Naive thymus-derived CD4-positive, alpha-beta T cell (primary cell): ENCODE data around the gene TSPAN18. TPM values are rescaled to one million over a fixed set of nuclear protein-coding genes. Genes with fewer than 3 reads are reported as not detected.

Experiments
- ATAC-seq: fragments of 150-1000 bp; cut with Tn5 transposase; 2 replicates; pipeline ENCODE4 v1.10.0; 2021; ENCODE audit warnings: mild to moderate bottlenecking, moderate library complexity
- CTCF ChIA-PET: fragments of 350-600 bp; sonication (Branson Sonifier 250); formaldehyde crosslinking; loops from one replicate; lab custom pipeline; 2021; ENCODE audit warnings: antibody characterized with exemption; lab: Charles Lee
- POLR2A ChIA-PET: fragments of 350-600 bp; sonication (Branson Sonifier 250); formaldehyde crosslinking; loops from one replicate; lab custom pipeline; 2021; ENCODE audit warnings: antibody characterized with exemption, inconsistent platforms; lab: Charles Lee
- DNase-seq, 9 donors: peaks; one replicate each; pipeline versions ENCODE4 v3.0.0 to v3.0.0-alpha.2; 2020 to 2022; ENCODE audit warnings: mixed read lengths in 1 of 9
- H3K27ac ChIP-seq: one replicate; pipeline ENCODE4 v1.7.0; 2013; ENCODE audit warnings: mild to moderate bottlenecking, low read depth, low read length, moderate library complexity
- H3K27me3 ChIP-seq, 2 donors: one replicate each; pipeline ENCODE4 v1.7.0; 2013; ENCODE audit warnings: low read length in 2 of 2, mild to moderate bottlenecking in 2 of 2, moderate library complexity in 2 of 2; ENCODE audit not compliant: control insufficient read depth in 2 of 2, insufficient read depth in 2 of 2
- H3K36me3 ChIP-seq, 3 experiments: 1 replicate in 2 of 3; 2 replicates in 1 of 3; pipeline ENCODE4 v1.7.0; 2013; ENCODE audit warnings: low read length in 3 of 3, mild to moderate bottlenecking in 3 of 3, moderate library complexity in 1 of 3; ENCODE audit not compliant: insufficient read depth in 3 of 3, control insufficient read depth in 2 of 3
- H3K4me1 ChIP-seq, 2 donors: one replicate each; pipeline ENCODE4 v1.7.0; 2013; ENCODE audit warnings: low read length in 2 of 2, mild to moderate bottlenecking in 2 of 2, moderate library complexity in 1 of 2; ENCODE audit not compliant: control insufficient read depth in 2 of 2, insufficient read depth in 2 of 2
- H3K4me3 ChIP-seq: 2 replicates; pipeline ENCODE4 v1.7.0; 2013; ENCODE audit warnings: mild to moderate bottlenecking, low read length
- H3K9me3 ChIP-seq, 3 experiments: 1 replicate in 2 of 3; 2 replicates in 1 of 3; pipeline ENCODE4 v1.7.0; 2013; ENCODE audit warnings: low read length in 3 of 3; ENCODE audit not compliant: control insufficient read depth in 2 of 3
- H3K27ac Mint-ChIP-seq, 9 donors: one replicate each; pipeline ENCODE4 v1.8.0; 2020 to 2022; ENCODE audit warnings: mixed read lengths in 9 of 9, mild to moderate bottlenecking in 8 of 9, moderate library complexity in 5 of 9, inconsistent platforms in 2 of 9
- H3K27me3 Mint-ChIP-seq, 5 donors: one replicate each; pipeline ENCODE4 v1.8.0; 2021 to 2022; ENCODE audit warnings: mixed read lengths in 5 of 5, mild to moderate bottlenecking in 1 of 5
- H3K36me3 Mint-ChIP-seq, 5 donors: one replicate each; pipeline ENCODE4 v1.8.0; 2020 to 2022; ENCODE audit warnings: mixed read lengths in 5 of 5, mild to moderate bottlenecking in 3 of 5, inconsistent platforms in 1 of 5
- H3K4me1 Mint-ChIP-seq, 7 donors: one replicate each; pipeline ENCODE4 v1.8.0; 2020 to 2022; ENCODE audit warnings: mixed read lengths in 7 of 7, mild to moderate bottlenecking in 3 of 7, inconsistent platforms in 1 of 7
- H3K4me3 Mint-ChIP-seq, 10 donors: one replicate each; pipeline ENCODE4 v1.8.0; 2020 to 2022; ENCODE audit warnings: mild to moderate bottlenecking in 10 of 10, mixed read lengths in 10 of 10, moderate library complexity in 6 of 10, inconsistent platforms in 2 of 10
- H3K9me3 Mint-ChIP-seq, 11 donors: one replicate each; pipeline ENCODE4 v1.8.0; 2020 to 2022; ENCODE audit warnings: mixed read lengths in 11 of 11, mild to moderate bottlenecking in 4 of 11, inconsistent platforms in 1 of 11, moderate library complexity in 1 of 11
- intact Hi-C, 2 donors: fragments of 100-400 bp; cut with micrococcal nuclease; formaldehyde crosslinking; loops; one replicate each; pipeline ENCODE4 v1.15.1; 2023
- polyA plus RNA-seq, 2 donors: library from polyadenylated mRNA; unstranded; fragments of 300-500 nt; fragmentation: Illumina TruSeq; gene quantifications; one replicate each; pipeline ENCODE4 v1.2.3, GENCODE V29; 2021
- total RNA-seq, 6 experiments: library from RNA in 5 of 6; stranded (reverse) in 5 of 6; gene quantifications; 1 replicate in 5 of 6; 2 replicates in 1 of 6; pipeline ENCODE4 v1.2.3 and lab custom pipeline; 2021 to 2026

TSPAN18 gene
- total and polyA plus RNA-seq, 7 experiments from 2014 or later, result 8.8 to 57.0 (median 21.7) TPM

GRCh38 chr11:44926036-44926435 is 199.3 kb downstream of the TSPAN18 start:
- no peaks in the 10 kb centered on the region for H3K27me3 Mint-ChIP-seq

GRCh38 chr11:44927174-44927661 is 200.5 kb downstream of the TSPAN18 start:
- H3K27me3 ChIP-seq, result no peaks in the 10 kb centered on the region
- peaks cover 0 to 20% (median 3%) of the 10 kb centered on the region in 5 donors for H3K36me3 Mint-ChIP-seq
- intact Hi-C loops, result loop anchor here (1.0 to 2.0 kb wide), 2 partner anchors 176 kb away; no protein-coding TSS in a partner anchor
- H3K27me3 Mint-ChIP-seq, result no peaks in the 10 kb centered on the region
- ChIA-PET POLR2A (no interaction called here), CTCF (interaction anchor here (0.6 to 18.6 kb wide), 7 partner anchors 10 to 1890 kb away, joined by 3 to 567 read pairs (median 3); no protein-coding TSS in a partner anchor)
- H3K36me3 ChIP-seq, result peaks cover 0 to 37% (median 0%) of the 10 kb centered on the region in 3 experiments
- no peak overlapping the region for H3K27ac ChIP-seq
- H3K4me1 Mint-ChIP-seq, result peaks cover 0 to 4% (median 0%) of the 10 kb centered on the region in 7 donors
- H3K9me3 Mint-ChIP-seq, result no peaks in the 10 kb centered on the region
- H3K4me1 ChIP-seq, result no peaks in the 10 kb centered on the region
- H3K27ac Mint-ChIP-seq, result peak overlapping the region in 1 of 9 donors; percentile 38
- ATAC-seq (peak; percentile 63), DNase-seq (peak in 7 of 9 donors; percentile 24 to 59 (median 44))
- H3K9me3 ChIP-seq, result no peaks in the 10 kb centered on the region
- H3K4me3 Mint-ChIP-seq, result no peak overlapping the region
- no peak overlapping the region for H3K4me3 ChIP-seq

More at GRCh38 chr11:44926036-44926435, 199.3 kb downstream of the TSPAN18 start:
- Mint-ChIP-seq H3K4me3 (no peak overlapping the region), H3K36me3 (peaks cover 0 to 27% (median 3%) of the 10 kb centered on the region in 5 donors), H3K4me1 (peaks cover 0 to 4% (median 0%) of the 10 kb centered on the region in 7 donors), H3K9me3 (no peaks in the 10 kb centered on the region), H3K27ac (peak overlapping the region in 5 of 9 donors; percentile 28 to 58 (median 38))
- DNase-seq (no peak), ATAC-seq (no peak)
- Histone ChIP-seq H3K27me3 (no peaks in the 10 kb centered on the region), H3K9me3 (no peaks in the 10 kb centered on the region), H3K4me1 (no peaks in the 10 kb centered on the region), H3K27ac (no peak overlapping the region), H3K36me3 (peaks cover 0 to 46% (median 0%) of the 10 kb centered on the region in 3 experiments), H3K4me3 (no peak overlapping the region)
- ChIA-PET CTCF (interaction anchor here (1.5 to 18.6 kb wide), 2 partner anchors 9 to 178 kb away, joined by 3 to 567 read pairs; no protein-coding TSS in a partner anchor), POLR2A (no interaction called here)
- intact Hi-C loops, result loop anchor here in 1 of 2 donors (2.0 kb wide), 1 partner anchor 177 kb away; no protein-coding TSS in a partner anchor

- intact Hi-C loops, result no loop called here
- no peaks in the 10 kb centered on the region for H3K4me1 ChIP-seq
- H3K27me3 Mint-ChIP-seq, result no peaks in the 10 kb centered on the region
Observed at GRCh38 chr11:44928144-44928543, 201.4 kb downstream of the TSPAN18 start.

GRCh38 chr11:44928816-44929215 is 202.1 kb downstream of the TSPAN18 start:
- Histone ChIP-seq H3K9me3 (no peaks in the 10 kb centered on the region), H3K36me3 (peaks cover 0 to 23% (median 0%) of the 10 kb centered on the region in 3 experiments), H3K27me3 (no peaks in the 10 kb centered on the region), H3K4me1 (no peaks in the 10 kb centered on the region), H3K4me3 (no peak overlapping the region), H3K27ac (no peak overlapping the region)
- POLR2A ChIA-PET, result no interaction called here
- Mint-ChIP-seq H3K27me3 (no peaks in the 10 kb centered on the region), H3K9me3 (no peaks in the 10 kb centered on the region), H3K36me3 (peaks cover 0 to 16% (median 0%) of the 10 kb centered on the region in 5 donors), H3K4me1 (peaks cover 0 to 4% (median 0%) of the 10 kb centered on the region in 7 donors), H3K27ac (no peak overlapping the region), H3K4me3 (no peak overlapping the region)
- CTCF ChIA-PET, result interaction anchor here (0.9 to 18.6 kb wide), 5 partner anchors 8 to 175 kb away, joined by 3 to 567 read pairs (median 5); no protein-coding TSS in a partner anchor
- ATAC-seq (no peak), DNase-seq (no peak)
- intact Hi-C loops, result no loop called here

More at GRCh38 chr11:44928144-44928543, 201.4 kb downstream of the TSPAN18 start:
- Mint-ChIP-seq H3K4me1 (peaks cover 0 to 4% (median 0%) of the 10 kb centered on the region in 7 donors), H3K36me3 (peaks cover 0 to 16% (median 0%) of the 10 kb centered on the region in 5 donors), H3K9me3 (no peaks in the 10 kb centered on the region), H3K27ac (no peak overlapping the region), H3K4me3 (no peak overlapping the region)
- Histone ChIP-seq H3K9me3 (no peaks in the 10 kb centered on the region), H3K4me3 (no peak overlapping the region), H3K36me3 (peaks cover 0 to 30% (median 0%) of the 10 kb centered on the region in 3 experiments), H3K27me3 (no peaks in the 10 kb centered on the region), H3K27ac (no peak overlapping the region)
- no peak for ATAC-seq
- CTCF ChIA-PET, result interaction anchor here (0.6 to 18.6 kb wide), 6 partner anchors 9 to 365 kb away, joined by 3 to 567 read pairs (median 4); no protein-coding TSS in a partner anchor
- DNase-seq, result no peak
- POLR2A ChIA-PET, result no interaction called here

GRCh38 chr11:44930588-44931302 is 204.0 kb downstream of the TSPAN18 start:
- H3K4me3 ChIP-seq, result no peak overlapping the region
- H3K4me1 Mint-ChIP-seq, result peaks cover 0 to 3% (median 0%) of the 10 kb centered on the region in 7 donors
- H3K4me3 Mint-ChIP-seq, result no peak overlapping the region
- H3K9me3 ChIP-seq, result no peaks in the 10 kb centered on the region
- no peaks in the 10 kb centered on the region for H3K27me3 ChIP-seq
- ATAC-seq (no peak), DNase-seq (no peak)
- CTCF ChIA-PET, result interaction anchor here (18.6 kb wide), 1 partner anchor 173 kb away, joined by 567 read pairs; no protein-coding TSS in a partner anchor
- peak overlapping the region in 2 of 9 donors; percentile 22 to 34 for H3K27ac Mint-ChIP-seq
- no peaks in the 10 kb centered on the region for H3K27me3 Mint-ChIP-seq
- peaks cover 0 to 17% (median 0%) of the 10 kb centered on the region in 3 experiments for H3K36me3 ChIP-seq
- no peaks in the 10 kb centered on the region for H3K9me3 Mint-ChIP-seq
- peaks cover 0 to 15% (median 0%) of the 10 kb centered on the region in 5 donors for H3K36me3 Mint-ChIP-seq
- POLR2A ChIA-PET, result no interaction called here
- intact Hi-C loops, result no loop called here
- H3K4me1 ChIP-seq, result no peaks in the 10 kb centered on the region
- no peak overlapping the region for H3K27ac ChIP-seq

- CTCF ChIA-PET, result interaction anchor here (0.5 to 18.6 kb wide), 4 partner anchors 10 to 659 kb away, joined by 3 to 567 read pairs (median 4); no protein-coding TSS in a partner anchor
- no peaks in the 10 kb centered on the region for H3K4me1 Mint-ChIP-seq
- POLR2A ChIA-PET, result no interaction called here
- no peaks in the 10 kb centered on the region for H3K9me3 Mint-ChIP-seq
- no peak overlapping the region for H3K4me3 Mint-ChIP-seq
- Histone ChIP-seq H3K27me3 (no peaks in the 10 kb centered on the region), H3K36me3 (peaks cover 0 to 17% (median 0%) of the 10 kb centered on the region in 3 experiments), H3K4me3 (no peak overlapping the region), H3K4me1 (peaks cover 0 to 2% of the 10 kb centered on the region in 2 donors), H3K27ac (no peak overlapping the region), H3K9me3 (no peaks in the 10 kb centered on the region)
- H3K27me3 Mint-ChIP-seq, result no peaks in the 10 kb centered on the region
- intact Hi-C loops, result no loop called here
- no peak overlapping the region for H3K27ac Mint-ChIP-seq
- ATAC-seq, result no peak
- peaks cover 0 to 13% (median 0%) of the 10 kb centered on the region in 5 donors for H3K36me3 Mint-ChIP-seq
- no peak for DNase-seq
Observed at GRCh38 chr11:44931466-44931865, 204.7 kb downstream of the TSPAN18 start.
